ENCODE measurements around the gene TIAM2. TPM values are rescaled to one million over a fixed set of nuclear protein-coding genes. Genes with fewer than 3 reads are reported as not detected.

Gene TIAM2
- total RNA-seq, 2 donors from 2014 or later: 3.1 to 6.6 TPM

- 54 to 73% methylated on average over 2 of the region's 2 CpGs for WGBS, 2 donors
- TF ChIP-seq POLR2A (IDR thresholded peaks at IDR 0.05): no peak
- TF ChIP-seq CTCF (IDR thresholded peaks at IDR 0.05): no peak
These were observed 204.9 kb downstream of the TIAM2 start for GRCh38 chr6:155200012-155200411.

GRCh38 chr6:155201461-155202226 is 206.5 kb downstream of the TIAM2 start:
- DNase-seq (no peak), ATAC-seq (no peak)
- intact Hi-C loops (cut with DNase I): no loop called here
- Histone ChIP-seq H3K4me1 (no peaks in the 10 kb centered on the region), H3K9me3 (no peaks in the 10 kb centered on the region), H3K4me3 (no peak overlapping the region), H3K27me3 (no peaks in the 10 kb centered on the region), H3K27ac (no peak overlapping the region), H3K36me3 (replicated peaks in 1 of 2; ENCODE audit: insufficient read depth in 1 of 2, low read depth in 2 of 2) (no peaks in the 10 kb centered on the region)
- WGBS, 2 donors: 49 to 50% methylated on average over 7 of the region's 7 CpGs
- TF ChIP-seq CTCF (IDR thresholded peaks at IDR 0.05) (no peak), POLR2A (IDR thresholded peaks at IDR 0.05) (no peak)

More at GRCh38 chr6:155200012-155200411, 204.9 kb downstream of the TIAM2 start:
- Histone ChIP-seq H3K4me3 (no peak overlapping the region), H3K9me3 (no peaks in the 10 kb centered on the region), H3K4me1 (no peaks in the 10 kb centered on the region), H3K36me3 (replicated peaks in 1 of 2; ENCODE audit: insufficient read depth in 1 of 2, low read depth in 2 of 2) (no peaks in the 10 kb centered on the region), H3K27me3 (no peaks in the 10 kb centered on the region), H3K27ac (no peak overlapping the region)
- DNase-seq: no peak
- no peak for ATAC-seq
- intact Hi-C loops (cut with DNase I): no loop called here

GRCh38 chr6:155207223-155207622 is 212.1 kb downstream of the TIAM2 start:
- no peaks in the 10 kb centered on the region for H3K36me3 ChIP-seq (replicated peaks in 1 of 2; ENCODE audit: insufficient read depth in 1 of 2, low read depth in 2 of 2)
- TF ChIP-seq POLR2A (IDR thresholded peaks at IDR 0.05) (no peak), CTCF (IDR thresholded peaks at IDR 0.05) (no peak)

GRCh38 chr6:155212106-155212505 is 217.0 kb downstream of the TIAM2 start:
- H3K4me3 ChIP-seq: no peak overlapping the region
- DNase-seq (no peak), ATAC-seq (no peak)
- intact Hi-C loops (cut with DNase I): no loop called here
- H3K36me3 ChIP-seq (replicated peaks in 1 of 2; ENCODE audit: insufficient read depth in 1 of 2, low read depth in 2 of 2): no peaks in the 10 kb centered on the region
- H3K27ac ChIP-seq: no peak overlapping the region
- H3K9me3 ChIP-seq: no peaks in the 10 kb centered on the region
- no peaks in the 10 kb centered on the region for H3K27me3 ChIP-seq
- no peak for TF ChIP-seq CTCF (IDR thresholded peaks at IDR 0.05)
- no peak for TF ChIP-seq POLR2A (IDR thresholded peaks at IDR 0.05)
- H3K4me1 ChIP-seq: no peaks in the 10 kb centered on the region
- 63 to 68% methylated on average over 3 of the region's 3 CpGs for WGBS, 2 donors

More at GRCh38 chr6:155207223-155207622, 212.1 kb downstream of the TIAM2 start:
- DNase-seq: no peak
- 40 to 70% methylated on average over 3 to 5 of the region's 5 CpGs for WGBS, 2 donors
- intact Hi-C loops (cut with DNase I): no loop called here
- Histone ChIP-seq H3K4me1 (no peaks in the 10 kb centered on the region), H3K4me3 (no peak overlapping the region), H3K27me3 (no peaks in the 10 kb centered on the region), H3K27ac (no peak overlapping the region), H3K9me3 (no peaks in the 10 kb centered on the region)
- ATAC-seq: no peak
